Skeletal muscle tissue (tissue), 4 donors: ENCODE results near the gene FN1. TPM values are rescaled to one million over a fixed set of nuclear protein-coding genes. Genes with fewer than 3 reads are reported as not detected.

ENCODE experiments used
- H3K27ac ChIP-seq: one replicate; pipeline ENCODE4 v1.7.0; 2013; ENCODE audit warnings: mild to moderate bottlenecking, low read depth, low read length, inconsistent platforms
- H3K27me3 ChIP-seq, 3 donors: one replicate each; pipeline ENCODE4 v1.7.0; 2013; ENCODE audit warnings: low read length in 3 of 3; ENCODE audit not compliant: control insufficient read depth in 3 of 3, insufficient read depth in 3 of 3
- H3K36me3 ChIP-seq, 3 donors: one replicate each; pipeline ENCODE4 v1.7.0; 2013; ENCODE audit warnings: low read length in 3 of 3; ENCODE audit not compliant: control insufficient read depth in 3 of 3, insufficient read depth in 3 of 3
- H3K4me1 ChIP-seq, 3 donors: one replicate each; pipeline ENCODE4 v1.7.0; 2013; ENCODE audit warnings: low read length in 3 of 3, mild to moderate bottlenecking in 3 of 3; ENCODE audit not compliant: control insufficient read depth in 3 of 3, insufficient read depth in 3 of 3
- H3K4me3 ChIP-seq, 3 donors: one replicate each; pipeline ENCODE4 v1.7.0; 2013; ENCODE audit warnings: low read length in 3 of 3
- H3K9ac ChIP-seq, 3 donors: one replicate each; pipeline ENCODE4 v1.7.0; 2013; ENCODE audit warnings: low read length in 3 of 3, mild to moderate bottlenecking in 3 of 3, moderate library complexity in 2 of 3, low read depth in 1 of 3
- H3K9me3 ChIP-seq, 3 donors: one replicate each; pipeline ENCODE4 v1.7.0; 2013; ENCODE audit warnings: low read length in 3 of 3; ENCODE audit not compliant: control insufficient read depth in 3 of 3
- total RNA-seq: library from RNA; depleted of rRNA; stranded (reverse); fragments of >200 nt; gene quantifications from one replicate; pipeline ENCODE4 v1.2.3, GENCODE V29; 2014
- donor health status: Osteomylitis.

Gene FN1
- total RNA-seq, 1 donor from 2014 or later = 301 TPM

GRCh38 chr2:215423928-215424540, 11.8 kb downstream of the FN1 start:
- Histone ChIP-seq H3K27me3 (no peaks in the 10 kb centered on the region), H3K9me3 (no peaks in the 10 kb centered on the region), H3K4me1 (no peaks in the 10 kb centered on the region), H3K4me3 (no peak overlapping the region), H3K9ac (no peak overlapping the region), H3K36me3 (peaks cover 0 to 24% (median 5%) of the 10 kb centered on the region in 3 donors), H3K27ac (no peak overlapping the region)

- Histone ChIP-seq H3K9ac (no peak overlapping the region), H3K36me3 (peaks cover 0 to 26% (median 5%) of the 10 kb centered on the region in 3 donors), H3K27me3 (no peaks in the 10 kb centered on the region), H3K9me3 (no peaks in the 10 kb centered on the region), H3K27ac (no peak overlapping the region), H3K4me3 (no peak overlapping the region), H3K4me1 (no peaks in the 10 kb centered on the region)
Measured at GRCh38 chr2:215423234-215423633, 12.6 kb downstream of the FN1 start.

GRCh38 chr2:215422676-215423075, 13.2 kb downstream of the FN1 start:
- H3K4me3 ChIP-seq = no peak overlapping the region
- H3K36me3 ChIP-seq = peaks cover 0 to 28% (median 5%) of the 10 kb centered on the region in 3 donors
- no peak overlapping the region for H3K9ac ChIP-seq
- H3K9me3 ChIP-seq = no peaks in the 10 kb centered on the region
- no peaks in the 10 kb centered on the region for H3K27me3 ChIP-seq
- no peaks in the 10 kb centered on the region for H3K4me1 ChIP-seq
- H3K27ac ChIP-seq = no peak overlapping the region

DNA sequence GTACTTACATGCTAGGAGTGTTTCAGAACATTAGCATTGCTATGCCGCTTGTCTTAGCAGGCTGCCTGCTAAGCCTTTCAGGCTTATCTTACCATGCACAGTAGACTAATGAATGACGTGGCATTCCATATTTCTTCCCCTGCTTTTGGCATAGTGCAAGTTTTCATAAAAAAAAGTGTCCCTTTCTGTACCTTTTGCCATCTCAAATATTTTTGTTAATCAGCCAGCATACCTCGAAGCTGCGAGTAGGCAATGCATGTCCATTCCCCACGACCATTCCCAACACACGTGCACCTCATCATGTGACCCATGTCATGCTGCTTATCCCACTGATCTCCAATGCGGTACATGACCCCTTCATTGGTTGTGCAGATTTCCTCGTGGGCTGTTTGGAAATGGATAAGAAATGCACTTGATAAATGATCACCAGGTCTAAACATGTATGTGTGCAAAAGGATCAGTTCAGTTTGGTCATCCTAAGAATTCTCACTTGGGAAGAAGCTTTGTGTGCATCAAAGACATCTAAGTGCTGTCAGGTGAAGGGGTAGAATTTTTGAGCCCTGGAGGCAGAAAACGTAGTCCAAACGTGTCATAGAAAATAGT, 13.9 kb downstream of the FN1 start:
- H3K36me3 ChIP-seq = peaks cover 0 to 28% (median 5%) of the 10 kb centered on the region in 3 donors

DNA sequence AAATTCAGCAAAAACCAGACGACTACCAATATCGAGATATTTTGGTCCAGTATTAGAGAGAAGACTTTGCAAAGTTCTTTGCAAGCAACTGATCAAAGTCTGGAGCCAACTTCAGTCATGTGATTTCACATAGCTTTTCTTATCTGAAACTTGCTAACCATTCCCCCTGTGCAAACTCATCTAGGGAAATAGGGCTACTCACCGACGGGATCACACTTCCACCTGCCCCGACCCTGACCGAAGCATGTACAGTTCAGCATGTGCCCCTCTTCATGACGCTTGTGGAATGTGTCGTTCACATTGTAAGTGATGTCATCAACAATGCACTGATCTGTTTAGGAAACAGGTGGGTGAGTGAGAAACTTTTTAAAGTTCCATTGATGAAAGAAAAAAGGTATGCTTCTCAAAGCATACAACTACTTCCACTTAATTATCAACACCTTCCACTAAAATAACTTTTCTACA, 15.4 kb downstream of the FN1 start:
- H3K36me3 ChIP-seq = peaks cover 0 to 26% (median 5%) of the 10 kb centered on the region in 3 donors
- no peaks in the 10 kb centered on the region for H3K27me3 ChIP-seq
- H3K9ac ChIP-seq = no peak overlapping the region
- no peak overlapping the region for H3K4me3 ChIP-seq
- no peaks in the 10 kb centered on the region for H3K9me3 ChIP-seq
- no peaks in the 10 kb centered on the region for H3K4me1 ChIP-seq
- H3K27ac ChIP-seq = no peak overlapping the region

More for the DNA sequence above, 13.9 kb downstream of the FN1 start:
- Histone ChIP-seq H3K4me3 (no peak overlapping the region), H3K27ac (no peak overlapping the region), H3K9ac (no peak overlapping the region), H3K9me3 (no peaks in the 10 kb centered on the region), H3K4me1 (no peaks in the 10 kb centered on the region), H3K27me3 (no peaks in the 10 kb centered on the region)

DNA sequence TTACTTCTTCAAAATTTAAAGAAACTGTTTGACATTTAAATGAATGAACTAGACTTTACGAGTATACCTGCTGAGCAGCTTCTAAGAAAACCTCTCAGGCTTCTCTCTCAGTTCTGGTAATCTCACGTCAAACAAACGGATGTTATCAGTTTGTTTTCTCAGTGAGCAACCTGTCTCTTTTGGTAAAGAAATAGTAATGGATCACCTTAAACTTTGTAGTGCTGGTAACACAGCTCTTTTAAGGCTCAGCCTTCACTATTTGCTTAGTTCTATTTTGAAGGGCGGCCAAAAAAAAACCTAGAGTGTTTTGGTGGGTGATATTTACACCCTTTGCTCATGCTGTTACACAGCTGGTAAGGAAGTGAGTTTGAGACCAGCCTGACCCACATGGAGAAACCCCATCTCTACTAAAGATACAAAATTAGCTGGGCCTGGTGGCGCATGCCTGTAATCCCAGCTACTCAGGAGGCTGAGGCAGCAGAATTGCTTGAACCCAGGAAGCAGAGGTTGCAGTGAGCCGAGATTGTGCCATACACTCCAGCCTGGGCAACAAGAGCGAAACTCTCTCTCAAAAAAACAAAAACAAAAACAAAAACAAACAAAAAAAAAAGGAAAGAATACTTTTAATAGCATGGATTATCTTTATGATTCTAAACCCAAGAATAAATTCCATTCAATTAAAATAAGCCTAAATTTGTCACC, 15.9 kb downstream of the FN1 start:
- Histone ChIP-seq H3K36me3 (peaks cover 0 to 26% (median 5%) of the 10 kb centered on the region in 3 donors), H3K9ac (no peak overlapping the region), H3K27ac (no peak overlapping the region), H3K4me1 (no peaks in the 10 kb centered on the region), H3K9me3 (no peaks in the 10 kb centered on the region), H3K4me3 (no peak overlapping the region), H3K27me3 (no peaks in the 10 kb centered on the region)

- Histone ChIP-seq H3K9me3 (no peaks in the 10 kb centered on the region), H3K4me1 (no peaks in the 10 kb centered on the region), H3K27me3 (no peaks in the 10 kb centered on the region), H3K27ac (no peak overlapping the region), H3K36me3 (peaks cover 0 to 28% (median 4%) of the 10 kb centered on the region in 3 donors), H3K4me3 (no peak overlapping the region), H3K9ac (no peak overlapping the region)
Measured at GRCh38 chr2:215419113-215419512, 16.8 kb downstream of the FN1 start.

DNA sequence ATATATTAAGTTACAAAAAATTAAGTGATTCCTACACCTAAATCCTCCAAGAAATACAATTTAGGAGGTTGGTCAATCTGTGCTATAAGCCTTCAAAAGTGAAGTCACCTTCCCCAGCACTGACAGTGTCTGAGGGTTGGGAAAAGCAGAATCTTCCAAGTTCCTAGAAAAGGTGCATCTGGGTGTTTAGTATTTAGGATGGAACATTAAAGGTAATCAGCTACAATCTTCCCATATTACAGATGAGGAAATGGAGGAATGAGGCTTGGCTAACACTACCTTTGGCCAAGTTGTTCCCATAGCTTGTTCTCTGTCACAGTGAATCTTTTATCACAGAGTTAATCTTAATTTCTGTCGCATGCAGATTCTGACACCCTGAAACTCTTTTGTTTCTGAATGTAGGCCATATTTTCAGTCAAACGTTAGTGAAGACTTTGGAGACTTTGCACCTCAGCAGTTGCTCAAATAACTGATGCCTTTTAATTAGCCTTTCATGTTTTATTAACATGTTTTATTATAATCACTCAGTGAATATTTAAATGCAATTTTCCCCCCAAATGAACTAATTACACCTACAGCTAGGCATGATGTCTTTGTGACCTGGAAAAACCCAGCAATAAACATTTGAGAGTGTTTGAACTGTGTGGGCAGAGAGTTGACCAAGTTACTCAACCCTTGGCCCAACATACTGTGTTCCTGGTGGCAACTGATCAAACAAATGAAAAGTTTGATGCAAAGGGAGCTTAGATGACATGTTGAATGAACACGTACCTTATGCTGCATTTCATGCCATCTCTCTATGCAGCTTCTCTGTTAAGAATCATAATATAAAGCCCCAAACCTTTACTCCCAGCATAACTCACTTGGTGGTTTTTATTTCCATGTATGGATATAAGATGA, 17.6 kb downstream of the FN1 start:
- H3K36me3 ChIP-seq = peaks cover 0 to 27% (median 2%) of the 10 kb centered on the region in 3 donors
- no peak overlapping the region for H3K27ac ChIP-seq
- no peaks in the 10 kb centered on the region for H3K27me3 ChIP-seq
- H3K4me1 ChIP-seq = no peaks in the 10 kb centered on the region
- no peak overlapping the region for H3K4me3 ChIP-seq
- no peak overlapping the region for H3K9ac ChIP-seq
- H3K9me3 ChIP-seq = no peaks in the 10 kb centered on the region

GRCh38 chr2:215417400-215417951, 18.4 kb downstream of the FN1 start:
- Histone ChIP-seq H3K36me3 (peaks cover 0 to 25% (median 0%) of the 10 kb centered on the region in 3 donors), H3K27me3 (no peaks in the 10 kb centered on the region), H3K9me3 (no peaks in the 10 kb centered on the region), H3K4me3 (no peak overlapping the region), H3K9ac (no peak overlapping the region), H3K27ac (no peak overlapping the region), H3K4me1 (no peaks in the 10 kb centered on the region)
